CD4-positive, alpha-beta T cell (primary cell): ENCODE results near the gene PRM1. TPM values are rescaled to one million over a fixed set of nuclear protein-coding genes. Genes with fewer than 3 reads are reported as not detected.
A peak's percentile ranks its signal among the peaks of the same experiment; 100 is the strongest.

Experiments used
- ATAC-seq: fragments of 200-7000 bp; cut with Tn5 transposase; one replicate; pipeline ENCODE4 v1.10.0; 2022; ENCODE audit warnings: mild to moderate bottlenecking; ENCODE audit not compliant: poor library complexity
- CTCF ChIA-PET: fragments of 350-600 bp; sonication (Branson Sonifier 250); formaldehyde crosslinking; loops from one replicate; lab custom pipeline; 2021; ENCODE audit warnings: antibody characterized with exemption, inconsistent platforms; lab: Charles Lee
- POLR2A ChIA-PET: fragments of 350-600 bp; sonication (Branson Sonifier 250); formaldehyde crosslinking; loops from one replicate; lab custom pipeline; 2021; ENCODE audit warnings: antibody characterized with exemption, inconsistent platforms; lab: Charles Lee
- DNase-seq, 14 experiments: peaks; one replicate each; pipeline ENCODE4 v3.0.0-alpha.2; 2013 to 2020; ENCODE audit warnings: mixed read lengths in 2 of 14
- H3K27ac ChIP-seq, 2 donors: one replicate each; pipeline versions ENCODE4 v1.5.1 to v1.7.0; 2013; ENCODE audit warnings: low read length in 2 of 2, low read depth in 1 of 2, mild to moderate bottlenecking in 1 of 2
- H3K27me3 ChIP-seq, 2 experiments: 1 replicate in 1 of 2; 2 replicates in 1 of 2; pipeline versions ENCODE4 v1.6.1 to v1.7.0; 2013; ENCODE audit warnings: low read length in 2 of 2, control low read depth in 1 of 2, mild to moderate bottlenecking in 1 of 2, moderate library complexity in 1 of 2; ENCODE audit not compliant: insufficient read depth in 2 of 2, control insufficient read depth in 1 of 2
- H3K36me3 ChIP-seq: one replicate; pipeline ENCODE4 v1.6.1; 2013; ENCODE audit warnings: low read length, control low read depth; ENCODE audit not compliant: insufficient read depth
- H3K4me1 ChIP-seq: one replicate; pipeline ENCODE4 v1.6.1; 2013; ENCODE audit warnings: low read length, control low read depth; ENCODE audit not compliant: insufficient read depth
- H3K4me3 ChIP-seq: one replicate; pipeline ENCODE4 v1.5.1; 2013; ENCODE audit warnings: mild to moderate bottlenecking, low read length, moderate library complexity
- H3K9me3 ChIP-seq, 2 experiments: 1 replicate in 1 of 2; 2 replicates in 1 of 2; pipeline versions ENCODE4 v1.6.1 to v1.7.0; 2013; ENCODE audit warnings: low read length in 2 of 2, mild to moderate bottlenecking in 2 of 2, control low read depth in 1 of 2, moderate library complexity in 1 of 2; ENCODE audit not compliant: control insufficient read depth in 1 of 2, insufficient read depth in 1 of 2
- H3K27ac Mint-ChIP-seq: one replicate; pipeline ENCODE4 v1.8.0; 2020; ENCODE audit warnings: mixed read lengths
- H3K27me3 Mint-ChIP-seq: one replicate; pipeline ENCODE4 v1.8.0; 2021; ENCODE audit warnings: mixed read lengths
- H3K36me3 Mint-ChIP-seq: one replicate; pipeline ENCODE4 v1.8.0; 2021; ENCODE audit warnings: low read depth, mixed read lengths
- H3K4me1 Mint-ChIP-seq: one replicate; pipeline ENCODE4 v1.8.0; 2021; ENCODE audit warnings: low read depth, mixed read lengths
- H3K4me3 Mint-ChIP-seq: one replicate; pipeline ENCODE4 v1.8.0; 2020; ENCODE audit warnings: mild to moderate bottlenecking, mixed read lengths
- H3K9me3 Mint-ChIP-seq: one replicate; pipeline ENCODE4 v1.8.0; 2020; ENCODE audit warnings: mixed read lengths
- intact Hi-C, 2 experiments: fragments of 100-400 bp; cut with DNase I in 1 of 2; cut with micrococcal nuclease in 1 of 2; formaldehyde crosslinking; loops; one replicate each; pipeline versions ENCODE4 v1.15.1 to v1.9.0; 2023 to 2025; cut with DNase I, micrococcal nuclease
- total RNA-seq, 174 experiments: library from RNA in 2 of 174; stranded (reverse) in 2 of 174; gene quantifications; one replicate each; pipeline ENCODE4 v1.2.3 and lab custom pipeline; 2021 to 2026
- TF ChIP-seq, protein P1 (sequence below): fragments of 200-600 bp; IDR thresholded peaks from one replicate; pipeline ENCODE4 v1.8.0; 2022; ENCODE audit warnings: antibody characterized with exemption, mild to moderate bottlenecking

PRM1 gene
- total RNA-seq, 2 experiments from 2014 or later = not detected

GRCh38 chr16:11314309-11314894 lies 33.3 kb upstream of the PRM1 start:
- Mint-ChIP-seq H3K27ac (peak overlapping the region; percentile 81), H3K4me3 (no peak overlapping the region), H3K4me1 (peaks cover 39% of the 10 kb centered on the region), H3K27me3 (no peaks in the 10 kb centered on the region), H3K9me3 (no peaks in the 10 kb centered on the region), H3K36me3 (no peaks in the 10 kb centered on the region)
- H3K4me3 ChIP-seq = no peak overlapping the region
- intact Hi-C loops = no loop called here
- H3K27me3 ChIP-seq = no peaks in the 10 kb centered on the region
- TF ChIP-seq, protein P1, sequence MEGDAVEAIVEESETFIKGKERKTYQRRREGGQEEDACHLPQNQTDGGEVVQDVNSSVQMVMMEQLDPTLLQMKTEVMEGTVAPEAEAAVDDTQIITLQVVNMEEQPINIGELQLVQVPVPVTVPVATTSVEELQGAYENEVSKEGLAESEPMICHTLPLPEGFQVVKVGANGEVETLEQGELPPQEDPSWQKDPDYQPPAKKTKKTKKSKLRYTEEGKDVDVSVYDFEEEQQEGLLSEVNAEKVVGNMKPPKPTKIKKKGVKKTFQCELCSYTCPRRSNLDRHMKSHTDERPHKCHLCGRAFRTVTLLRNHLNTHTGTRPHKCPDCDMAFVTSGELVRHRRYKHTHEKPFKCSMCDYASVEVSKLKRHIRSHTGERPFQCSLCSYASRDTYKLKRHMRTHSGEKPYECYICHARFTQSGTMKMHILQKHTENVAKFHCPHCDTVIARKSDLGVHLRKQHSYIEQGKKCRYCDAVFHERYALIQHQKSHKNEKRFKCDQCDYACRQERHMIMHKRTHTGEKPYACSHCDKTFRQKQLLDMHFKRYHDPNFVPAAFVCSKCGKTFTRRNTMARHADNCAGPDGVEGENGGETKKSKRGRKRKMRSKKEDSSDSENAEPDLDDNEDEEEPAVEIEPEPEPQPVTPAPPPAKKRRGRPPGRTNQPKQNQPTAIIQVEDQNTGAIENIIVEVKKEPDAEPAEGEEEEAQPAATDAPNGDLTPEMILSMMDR = no peak
- DNase-seq (no peak), ATAC-seq (no peak)
- CTCF ChIA-PET = no interaction called here
- peaks cover 28% of the 10 kb centered on the region for H3K4me1 ChIP-seq
- H3K27ac ChIP-seq = no peak overlapping the region
- H3K36me3 ChIP-seq = no peaks in the 10 kb centered on the region
- H3K9me3 ChIP-seq = peaks cover 0 to 3% of the 10 kb centered on the region in 2 experiments
- POLR2A ChIA-PET = no interaction called here

GRCh38 chr16:11313493-11314308 lies 32.6 kb upstream of the PRM1 start:
- DNase-seq (no peak), ATAC-seq (no peak)
- Histone ChIP-seq H3K9me3 (peaks cover 0 to under 1% of the 10 kb centered on the region in 2 experiments), H3K4me3 (no peak overlapping the region), H3K36me3 (no peaks in the 10 kb centered on the region), H3K27ac (no peak overlapping the region), H3K27me3 (no peaks in the 10 kb centered on the region), H3K4me1 (peaks cover 34% of the 10 kb centered on the region)
- no peaks in the 10 kb centered on the region for H3K9me3 Mint-ChIP-seq
- CTCF ChIA-PET = no interaction called here
- peak overlapping the region; percentile 20 for H3K4me3 Mint-ChIP-seq
- peaks cover 39% of the 10 kb centered on the region for H3K4me1 Mint-ChIP-seq
- TF ChIP-seq, protein P1 = no peak
- H3K36me3 Mint-ChIP-seq = no peaks in the 10 kb centered on the region
- H3K27ac Mint-ChIP-seq = peak overlapping the region; percentile 81
- no peaks in the 10 kb centered on the region for H3K27me3 Mint-ChIP-seq
- intact Hi-C loops = no loop called here
- POLR2A ChIA-PET = interaction anchor here (0.7 to 5.9 kb wide), 2 partner anchors 16 to 24 kb away, joined by 3 to 29 read pairs; no protein-coding TSS in a partner anchor

DNA sequence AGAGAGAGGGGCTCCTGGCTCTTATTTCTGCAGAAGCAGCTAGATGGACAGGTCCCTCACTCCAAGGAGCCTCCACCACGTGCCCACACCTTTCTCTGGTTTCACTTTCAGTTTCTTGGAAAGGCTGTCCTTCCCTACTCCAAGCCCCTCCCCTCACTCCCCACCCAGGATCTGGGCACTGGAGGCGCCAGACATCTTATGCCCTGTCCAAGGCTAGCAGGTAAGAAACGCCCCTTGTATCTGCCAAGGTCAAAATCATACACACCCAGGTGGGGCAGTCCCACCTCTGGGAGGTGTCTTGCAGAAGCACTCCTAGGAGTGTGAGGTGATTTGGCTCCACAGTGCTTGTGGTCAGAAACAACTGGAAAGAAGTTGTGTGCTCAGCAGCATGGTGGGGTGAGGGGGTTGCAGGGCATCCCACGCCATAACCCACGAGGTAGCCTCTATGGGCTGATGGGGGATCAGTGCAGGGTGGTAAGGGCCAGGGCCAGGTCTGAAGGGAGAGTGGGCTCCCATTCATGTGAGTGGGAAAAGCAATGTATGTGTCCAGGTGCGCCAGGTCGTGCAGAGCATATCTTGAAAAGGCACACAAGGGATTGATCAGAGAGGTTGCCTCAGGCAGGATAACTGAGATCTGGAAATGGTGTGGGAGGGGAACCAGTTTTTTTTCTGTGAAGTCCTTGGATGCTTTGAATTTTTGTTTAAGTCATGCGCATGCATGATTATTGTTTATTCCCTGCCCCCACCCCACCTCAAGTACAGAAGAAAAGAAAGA lies 31.8 kb upstream of the PRM1 start:
- H3K27ac Mint-ChIP-seq = peak overlapping the region; percentile 81
- H3K4me1 Mint-ChIP-seq = peaks cover 39% of the 10 kb centered on the region
- no peaks in the 10 kb centered on the region for H3K36me3 ChIP-seq
- H3K9me3 ChIP-seq = no peaks in the 10 kb centered on the region
- intact Hi-C loops = no loop called here
- no peak overlapping the region for H3K27ac ChIP-seq
- TF ChIP-seq, protein P1 = no peak
- ATAC-seq = peak; percentile 31
- peak in 4 of 14 experiments; percentile 27 to 73 (median 37) for DNase-seq
- H3K36me3 Mint-ChIP-seq = no peaks in the 10 kb centered on the region
- H3K4me3 ChIP-seq = no peak overlapping the region
- ChIA-PET POLR2A (interaction anchor here (0.7 to 5.9 kb wide), 5 partner anchors 15 to 58 kb away, joined by 3 to 29 read pairs (median 4); no protein-coding TSS in a partner anchor), CTCF (no interaction called here)
- H3K27me3 Mint-ChIP-seq = no peaks in the 10 kb centered on the region
- no peaks in the 10 kb centered on the region for H3K27me3 ChIP-seq
- no peak overlapping the region for H3K4me3 Mint-ChIP-seq
- no peaks in the 10 kb centered on the region for H3K9me3 Mint-ChIP-seq
- H3K4me1 ChIP-seq = peaks cover 38% of the 10 kb centered on the region
